OCI-LY7 (cell line): ENCODE data around the gene COPS8.

Source experiments
- EZH2phosphoT487 ChIP-seq: fragments of 200-600 bp; sonication (generic); IDR thresholded peaks from 2 replicates; pipeline ENCODE4 v1.6.1; 2018; ENCODE audit warnings: low read depth, borderline replicate concordance, mild to moderate bottlenecking, mixed run types, antibody characterized with exemption, low read length, moderate library complexity, mixed read lengths
- TF ChIP-seq, protein P1 (sequence below): fragments of 200-600 bp; sonication (generic); conservative IDR thresholded peaks from 2 replicates; pipeline ENCODE4 v1.5.1; 2014; ENCODE audit warnings: mild to moderate bottlenecking, antibody characterized with exemption, low read length, moderate library complexity, mixed read lengths

DNA sequence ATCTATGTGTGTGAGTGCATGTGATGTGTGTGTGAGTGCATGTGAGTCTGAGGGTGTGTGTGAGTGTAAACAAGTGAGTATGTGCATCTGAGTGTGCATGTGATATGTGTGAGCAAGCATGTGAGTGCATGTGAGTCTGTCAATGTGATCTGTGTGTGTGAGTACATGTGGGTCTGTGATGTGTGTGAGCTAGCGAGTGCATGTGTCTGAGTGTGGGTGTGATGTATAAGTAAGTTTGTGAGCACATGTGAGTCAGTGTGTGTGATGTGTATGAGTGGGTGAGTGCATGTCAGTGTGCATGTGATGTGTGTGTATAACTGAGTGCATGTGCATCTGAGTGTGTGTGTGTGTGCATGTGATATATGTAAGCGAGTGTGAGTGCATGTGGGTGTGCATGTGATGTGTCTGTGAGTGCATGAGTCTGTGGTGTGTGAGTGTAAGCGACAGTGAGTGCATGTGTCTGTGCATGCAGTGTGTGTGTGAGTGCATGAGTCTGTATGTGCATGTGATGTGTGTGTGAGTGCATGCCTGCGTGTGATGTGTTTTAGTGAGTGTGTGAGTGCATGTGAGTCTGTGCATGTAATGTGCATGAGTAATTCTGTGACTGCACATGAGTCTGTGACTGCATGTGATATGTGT is 44.1 kb downstream of the COPS8 start:
- TF ChIP-seq, protein P1, sequence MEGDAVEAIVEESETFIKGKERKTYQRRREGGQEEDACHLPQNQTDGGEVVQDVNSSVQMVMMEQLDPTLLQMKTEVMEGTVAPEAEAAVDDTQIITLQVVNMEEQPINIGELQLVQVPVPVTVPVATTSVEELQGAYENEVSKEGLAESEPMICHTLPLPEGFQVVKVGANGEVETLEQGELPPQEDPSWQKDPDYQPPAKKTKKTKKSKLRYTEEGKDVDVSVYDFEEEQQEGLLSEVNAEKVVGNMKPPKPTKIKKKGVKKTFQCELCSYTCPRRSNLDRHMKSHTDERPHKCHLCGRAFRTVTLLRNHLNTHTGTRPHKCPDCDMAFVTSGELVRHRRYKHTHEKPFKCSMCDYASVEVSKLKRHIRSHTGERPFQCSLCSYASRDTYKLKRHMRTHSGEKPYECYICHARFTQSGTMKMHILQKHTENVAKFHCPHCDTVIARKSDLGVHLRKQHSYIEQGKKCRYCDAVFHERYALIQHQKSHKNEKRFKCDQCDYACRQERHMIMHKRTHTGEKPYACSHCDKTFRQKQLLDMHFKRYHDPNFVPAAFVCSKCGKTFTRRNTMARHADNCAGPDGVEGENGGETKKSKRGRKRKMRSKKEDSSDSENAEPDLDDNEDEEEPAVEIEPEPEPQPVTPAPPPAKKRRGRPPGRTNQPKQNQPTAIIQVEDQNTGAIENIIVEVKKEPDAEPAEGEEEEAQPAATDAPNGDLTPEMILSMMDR: no peak
- TF ChIP-seq EZH2phosphoT487: no peak
